Right lobe of liver (tissue), 6 donors: ENCODE measurements around the gene SLC4A8. TPM values are rescaled to one million over a fixed set of nuclear protein-coding genes. Genes with fewer than 3 reads are reported as not detected.

Source experiments
- ATAC-seq, 4 donors: fragments of 200-7000 bp; cut with Tn5 transposase; one replicate each; pipeline ENCODE4 v1.9.1; 2020; ENCODE audit warnings: mild to moderate bottlenecking in 4 of 4, moderate library complexity in 4 of 4
- DNase-seq, 3 donors: peaks; one replicate each; pipeline ENCODE4 v3.0.0-alpha.2; 2020
- H3K27ac ChIP-seq, 3 donors: fragments of 200-600 bp; one replicate each; pipeline ENCODE4 v1.8.0; 2022
- H3K27me3 ChIP-seq, 2 donors: fragments of 200-600 bp; one replicate each; pipeline ENCODE4 v1.8.0; 2022
- H3K36me3 ChIP-seq, 4 donors: fragments of 200-600 bp; sonication (generic) in 1 of 4; one replicate each; pipeline versions ENCODE4 v1.5.1 to v1.8.0; 2017 to 2022; ENCODE audit warnings: control low read depth in 1 of 4
- H3K4me1 ChIP-seq, 4 donors: fragments of 200-600 bp; sonication (generic) in 1 of 4; one replicate each; pipeline versions ENCODE4 v1.5.1 to v1.8.0; 2017 to 2022; ENCODE audit warnings: control low read depth in 1 of 4
- H3K4me3 ChIP-seq, 3 donors: fragments of 200-600 bp; one replicate each; pipeline ENCODE4 v1.8.0; 2022
- H3K9me3 ChIP-seq, 4 donors: fragments of 200-600 bp; sonication (generic) in 1 of 4; one replicate each; pipeline versions ENCODE4 v1.5.1 to v1.8.0; 2017 to 2022; ENCODE audit warnings: control low read depth in 1 of 4
- CTCF ChIP-seq, 4 donors: fragments of 200-600 bp in 3 of 4; fragments of 450-650 bp in 1 of 4; IDR thresholded peaks; one replicate each; pipeline versions ENCODE4 v1.5.1 to v1.8.0; 2016 to 2022; ENCODE audit warnings: antibody characterized with exemption in 4 of 4, mild to moderate bottlenecking in 2 of 4
- POLR2A ChIP-seq: fragments of 450-650 bp; IDR thresholded peaks from one replicate; pipeline ENCODE4 v1.6.1; 2017; ENCODE audit warnings: antibody characterized with exemption, mild to moderate bottlenecking
- WGBS: methylation state at CpG from one replicate; pipeline ENCODE4 v1.1.6; 2018; ENCODE audit warnings: low coverage, low lambda C conversion rate; ENCODE audit not compliant: insufficient coverage; ENCODE audit errors: missing lambda C conversion rate; 5-methylcytosine and 5-hydroxymethylcytosine counted together
- intact Hi-C, 2 donors: fragments of 100-400 bp; cut with DNase I; formaldehyde crosslinking; loops; one replicate each; pipeline versions ENCODE4 v1.11.2 to v1.14.1; 2022
- total RNA-seq, 6 experiments: library from RNA; depleted of rRNA in 2 of 6; stranded (reverse); fragments of >200 nt in 2 of 6; fragmentation: NEBNext Ultra II Directional in 3 of 6; extraction: Animal tissue kit (Norgen Biotek cat#: 25700) in 3 of 6; gene quantifications; one replicate each; pipeline versions ENCODE4 v1.1.0 to v1.2.4, GENCODE V29; 2016 to 2023
- donor health status: DM: no; HTN: yes; CAD: no.
- donor health status: DM: no; HTN: no; CAD: no.
- donor health status: DM: no; HTN: no; CAD: no.
- donor health status: DM: no; HTN: yes; CAD: no.
- donor health status: DM: no; HTN: yes; CAD: no.

The SLC4A8 gene
- total RNA-seq, 6 experiments from 2014 or later = 0.04 to 0.55 (median 0.19) TPM

GRCh38 chr12:51480978-51481377, 56.3 kb downstream of the SLC4A8 start:
- intact Hi-C loops = no loop called here
- Histone ChIP-seq H3K27ac (no peak overlapping the region), H3K36me3 (no peaks in the 10 kb centered on the region), H3K9me3 (no peaks in the 10 kb centered on the region), H3K4me1 (no peaks in the 10 kb centered on the region), H3K27me3 (no peaks in the 10 kb centered on the region), H3K4me3 (no peak overlapping the region)
- ATAC-seq (no peak), DNase-seq (no peak)
- 36% methylated on average over 3 of the region's 3 CpGs for WGBS
- no peak for TF ChIP-seq POLR2A
- no peak for TF ChIP-seq CTCF (IDR thresholded peaks at IDR 0.05)

- Histone ChIP-seq H3K9me3 (no peaks in the 10 kb centered on the region), H3K4me3 (no peak overlapping the region), H3K36me3 (no peaks in the 10 kb centered on the region), H3K27ac (no peak overlapping the region), H3K27me3 (no peaks in the 10 kb centered on the region), H3K4me1 (no peaks in the 10 kb centered on the region)
- whole genome bisulfite sequencing = 40% methylated on average over 3 of the region's 3 CpGs
- intact Hi-C loops = no loop called here
- TF ChIP-seq CTCF (IDR thresholded peaks at IDR 0.05) (no peak), POLR2A (no peak)
- ATAC-seq = no peak
- DNase-seq = no peak
Observed at GRCh38 chr12:51482929-51483697, 58.5 kb downstream of the SLC4A8 start.

GRCh38 chr12:51484119-51484518, 59.5 kb downstream of the SLC4A8 start:
- 89% methylated on average over 3 of the region's 3 CpGs for WGBS
- TF ChIP-seq CTCF (IDR thresholded peaks at IDR 0.05) (no peak), POLR2A (no peak)

GRCh38 chr12:51488281-51488680, 63.6 kb downstream of the SLC4A8 start:
- no peak overlapping the region for H3K4me3 ChIP-seq
- no peaks in the 10 kb centered on the region for H3K9me3 ChIP-seq
- intact Hi-C loops = no loop called here
- no peak for DNase-seq
- no peak for ATAC-seq
- H3K27me3 ChIP-seq = no peaks in the 10 kb centered on the region
- H3K36me3 ChIP-seq = no peaks in the 10 kb centered on the region
- no peak overlapping the region for H3K27ac ChIP-seq
- H3K4me1 ChIP-seq = no peaks in the 10 kb centered on the region
- TF ChIP-seq CTCF (IDR thresholded peaks at IDR 0.05) (no peak), POLR2A (no peak)

More at GRCh38 chr12:51484119-51484518, 59.5 kb downstream of the SLC4A8 start:
- ATAC-seq (no peak), DNase-seq (no peak)
- no peaks in the 10 kb centered on the region for H3K36me3 ChIP-seq
- H3K27ac ChIP-seq = no peak overlapping the region
- H3K4me3 ChIP-seq = no peak overlapping the region
- H3K27me3 ChIP-seq = no peaks in the 10 kb centered on the region
- H3K9me3 ChIP-seq = no peaks in the 10 kb centered on the region
- no peaks in the 10 kb centered on the region for H3K4me1 ChIP-seq
- intact Hi-C loops = no loop called here
